H9 (cell line): ENCODE measurements around the gene NXT1. TPM values are rescaled to one million over a fixed set of nuclear protein-coding genes. Genes with fewer than 3 reads are reported as not detected.

ENCODE experiments used
- DNase-seq: peaks from one replicate; pipeline ENCODE4 v3.0.0-alpha.2; 2017
- H2AFZ ChIP-seq: one replicate; pipeline ENCODE4 v1.6.1; 2013; ENCODE audit warnings: mild to moderate bottlenecking, low read length, control low read depth, moderate library complexity
- H2AK5ac ChIP-seq: 2 replicates; pipeline ENCODE4 v1.6.1; 2013; ENCODE audit warnings: low read length, control low read depth, mixed read lengths; ENCODE audit not compliant: insufficient read length
- H2BK120ac ChIP-seq: one replicate; pipeline ENCODE4 v1.6.1; 2013; ENCODE audit warnings: low read depth, mild to moderate bottlenecking, low read length, control low read depth, inconsistent platforms; ENCODE audit not compliant: poor library complexity, severe bottlenecking
- H2BK12ac ChIP-seq: 2 replicates; pipeline ENCODE4 v1.6.1; 2013; ENCODE audit warnings: low read length, control low read depth, mixed read lengths, low read depth; ENCODE audit not compliant: insufficient read length
- H2BK15ac ChIP-seq: 2 replicates; pipeline ENCODE4 v1.6.1; 2013; ENCODE audit warnings: low read depth, low read length, control low read depth
- H2BK20ac ChIP-seq: one replicate; pipeline ENCODE4 v1.6.1; 2013; ENCODE audit warnings: low read depth, mild to moderate bottlenecking, low read length, control low read depth, inconsistent platforms; ENCODE audit not compliant: poor library complexity, severe bottlenecking
- H2BK5ac ChIP-seq: 2 replicates; pipeline ENCODE4 v1.6.1; 2013; ENCODE audit warnings: low read length, control low read depth, mixed read lengths; ENCODE audit not compliant: insufficient read length
- H3K14ac ChIP-seq: 2 replicates; pipeline ENCODE4 v1.6.1; 2013; ENCODE audit warnings: low read length, control low read depth; ENCODE audit not compliant: insufficient read depth
- H3K18ac ChIP-seq: 2 replicates; pipeline ENCODE4 v1.6.1; 2013; ENCODE audit warnings: low read depth, mild to moderate bottlenecking, mixed read lengths, low read length, control low read depth; ENCODE audit not compliant: insufficient read length
- H3K23ac ChIP-seq: 2 replicates; pipeline ENCODE4 v1.6.1; 2013; ENCODE audit warnings: low read length, control low read depth, mixed read lengths, low read depth; ENCODE audit not compliant: insufficient read length
- H3K23me2 ChIP-seq: 2 replicates; pipeline ENCODE4 v1.6.1; 2013; ENCODE audit warnings: low read depth, mild to moderate bottlenecking, mixed read lengths, low read length, control low read depth; ENCODE audit not compliant: insufficient read length, poor library complexity, severe bottlenecking
- H3K27ac ChIP-seq: 2 replicates; pipeline ENCODE4 v1.5.1; 2013; ENCODE audit warnings: low read length, control low read depth, mixed read lengths, low read depth; ENCODE audit not compliant: insufficient read length
- H3K27me3 ChIP-seq: 2 replicates; pipeline ENCODE4 v1.6.1; 2013; ENCODE audit warnings: low read length, control low read depth, inconsistent platforms; ENCODE audit not compliant: insufficient read depth
- H3K4ac ChIP-seq: 2 replicates; pipeline ENCODE4 v1.6.1; 2013; ENCODE audit warnings: low read depth, mild to moderate bottlenecking, control low read depth, inconsistent platforms, low read length, moderate library complexity
- H3K4me1 ChIP-seq: 2 replicates; pipeline ENCODE4 v1.6.1; 2013; ENCODE audit warnings: low read length, control low read depth, inconsistent platforms; ENCODE audit not compliant: insufficient read depth
- H3K4me2 ChIP-seq: 2 replicates; pipeline ENCODE4 v1.6.1; 2013; ENCODE audit warnings: low read length, control low read depth, mixed read lengths; ENCODE audit not compliant: insufficient read length, insufficient read depth
- H3K56ac ChIP-seq: 2 replicates; pipeline ENCODE4 v1.6.1; 2013; ENCODE audit warnings: low read depth, mild to moderate bottlenecking, mixed read lengths, low read length, control low read depth; ENCODE audit not compliant: insufficient read length
- H3K79me1 ChIP-seq: 2 replicates; pipeline ENCODE4 v1.6.1; 2013; ENCODE audit warnings: low read depth, mild to moderate bottlenecking, moderate library complexity, low read length, control low read depth, inconsistent platforms; ENCODE audit not compliant: insufficient read depth, poor library complexity, severe bottlenecking
- H3K79me2 ChIP-seq: 2 replicates; pipeline ENCODE4 v1.6.1; 2013; ENCODE audit warnings: low read length, control low read depth, inconsistent platforms; ENCODE audit not compliant: insufficient read depth
- H3K9ac ChIP-seq: 2 replicates; pipeline ENCODE4 v1.6.1; 2013; ENCODE audit warnings: low read length, control low read depth, mixed read lengths; ENCODE audit not compliant: insufficient read length; ENCODE audit errors: extremely low read depth
- H3K9me3 ChIP-seq: one replicate; pipeline ENCODE4 v1.6.1; 2013; ENCODE audit warnings: low read depth, low read length, inconsistent platforms; ENCODE audit not compliant: control insufficient read depth
- H3T11ph ChIP-seq: one replicate; pipeline ENCODE4 v1.6.1; 2013; ENCODE audit warnings: mild to moderate bottlenecking, low read length, control low read depth, inconsistent platforms
- H4K20me1 ChIP-seq: one replicate; pipeline ENCODE4 v1.6.1; 2013; ENCODE audit not compliant: control insufficient read depth, insufficient read length, insufficient read depth
- H4K5ac ChIP-seq: 2 replicates; pipeline ENCODE4 v1.6.1; 2013; ENCODE audit warnings: low read depth, mild to moderate bottlenecking, mixed read lengths, low read length, control low read depth; ENCODE audit not compliant: insufficient read length
- H4K8ac ChIP-seq: replicated peaks from 2 replicates; pipeline ENCODE4 v1.6.1; 2013; ENCODE audit warnings: low read length, control low read depth, mixed read lengths, low read depth; ENCODE audit not compliant: insufficient read length
- H4K91ac ChIP-seq: 2 replicates; pipeline ENCODE4 v1.6.1; 2013; ENCODE audit warnings: low read depth, mild to moderate bottlenecking, moderate library complexity, mixed read lengths, low read length, control low read depth; ENCODE audit not compliant: insufficient read length
- H3K27ac Mint-ChIP-seq, 3 experiments: 2 replicates in 2 of 3; 3 replicates in 1 of 3; pipeline ENCODE4 v1.8.0; 2020 to 2021; ENCODE audit warnings: mixed read lengths in 3 of 3, mild to moderate bottlenecking in 1 of 3, moderate library complexity in 1 of 3
- H3K27me3 Mint-ChIP-seq: 2 replicates; pipeline ENCODE4 v1.8.0; 2021; ENCODE audit warnings: low read depth, mild to moderate bottlenecking, moderate library complexity, mixed read lengths
- H3K36me3 Mint-ChIP-seq, 3 experiments: 2 replicates in 2 of 3; 3 replicates in 1 of 3; pipeline ENCODE4 v1.8.0; 2020 to 2021; ENCODE audit warnings: low read depth in 3 of 3, mixed read lengths in 3 of 3; ENCODE audit not compliant: insufficient read depth in 1 of 3
- H3K4me1 Mint-ChIP-seq, 2 experiments: 2 replicates each; pipeline ENCODE4 v1.8.0; 2020; ENCODE audit warnings: mixed read lengths in 2 of 2
- H3K4me3 Mint-ChIP-seq, 2 experiments: 2 replicates in 1 of 2; 3 replicates in 1 of 2; pipeline ENCODE4 v1.8.0; 2020 to 2021; ENCODE audit warnings: mild to moderate bottlenecking in 2 of 2, mixed read lengths in 2 of 2, moderate library complexity in 1 of 2
- H3K9me3 Mint-ChIP-seq, 2 experiments: 2 replicates in 1 of 2; 3 replicates in 1 of 2; pipeline ENCODE4 v1.8.0; 2020; ENCODE audit warnings: mild to moderate bottlenecking in 2 of 2, mixed read lengths in 2 of 2, moderate library complexity in 1 of 2
- CTCF ChIP-seq: fragments of 200-600 bp; sonication (generic); conservative IDR thresholded peaks from 3 replicates; pipeline ENCODE4 v1.8.0; 2021; ENCODE audit warnings: antibody characterized with exemption, mild to moderate bottlenecking
- WGBS: extraction: QIAGEN DNeasy Blood & Tissue Kit; methylation state at CpG from one replicate; pipeline ENCODE4 v1.1.7; 2013; ENCODE audit warnings: missing lambda C conversion rate, low lambda C conversion rate, mixed read lengths; ENCODE audit not compliant: insufficient read length; ENCODE audit errors: extremely low coverage; 5-methylcytosine and 5-hydroxymethylcytosine counted together
- total RNA-seq: library from RNA; stranded (reverse); gene quantifications from 2 replicates; pipeline ENCODE4 v1.2.1, GENCODE V29; 2021

The NXT1 gene
- total RNA-seq, 1 experiment from 2014 or later: 25.5 TPM

- Mint-ChIP-seq H3K9me3 (no peaks in the 10 kb centered on the region), H3K36me3 (peaks cover 16 to 48% (median 39%) of the 10 kb centered on the region in 3 experiments), H3K27me3 (no peaks in the 10 kb centered on the region), H3K4me3 (no peak overlapping the region), H3K4me1 (peaks cover 28% of the 10 kb centered on the region in 2 experiments), H3K27ac (peak overlapping the region in 2 of 3 experiments; percentile 9 to 55; a peak in 1 of 7 replicates)
- Histone ChIP-seq H2AK5ac (no peak overlapping the region), H3K4me2 (no peak overlapping the region), H2AFZ (no peak overlapping the region), H2BK120ac (no peak overlapping the region), H2BK12ac (no peak overlapping the region), H3K23ac (no peak overlapping the region), H4K8ac (no peak overlapping the region), H3K4ac (no peak overlapping the region), H4K91ac (no peak overlapping the region), H3T11ph (no peak overlapping the region), H2BK15ac (no peak overlapping the region), H3K9ac (no peak overlapping the region), H3K9me3 (no peaks in the 10 kb centered on the region), H3K56ac (no peak overlapping the region), H3K27ac (no peak overlapping the region), H3K79me1 (peaks cover 5% of the 10 kb centered on the region), H3K27me3 (no peaks in the 10 kb centered on the region), H3K14ac (no peak overlapping the region), H2BK5ac (no peak overlapping the region), H4K20me1 (no peaks in the 10 kb centered on the region), H3K79me2 (no peaks in the 10 kb centered on the region), H3K23me2 (no peaks in the 10 kb centered on the region), H3K18ac (no peak overlapping the region), H4K5ac (no peak overlapping the region), H2BK20ac (no peak overlapping the region), H3K4me1 (no peaks in the 10 kb centered on the region)
- no peak for DNase-seq
- TF ChIP-seq CTCF: no peak
- WGBS: no CpG with 5 or more reads among the region's 6 CpGs
Observed at GRCh38 chr20:23396950-23397627, 46.5 kb downstream of the NXT1 start.
